Upper lobe of left lung (tissue), 6 donors: ENCODE measurements around the gene ZNF385D. TPM values are rescaled to one million over a fixed set of nuclear protein-coding genes. Genes with fewer than 3 reads are reported as not detected.

Source experiments
- ATAC-seq, 2 donors: fragments of 200-7000 bp; cut with Tn5 transposase; one replicate each; pipeline ENCODE4 v1.9.1; 2022; ENCODE audit warnings: mild to moderate bottlenecking in 2 of 2, moderate library complexity in 2 of 2; ENCODE audit not compliant: low FRiP score in 2 of 2
- DNase-seq, 2 donors: peaks; one replicate each; pipeline ENCODE4 v3.0.0-alpha.2; 2019 to 2020
- H3K27ac ChIP-seq, 4 donors: fragments of 200-600 bp; sonication (generic); one replicate each; pipeline ENCODE4 v1.5.1; 2016 to 2019
- H3K27me3 ChIP-seq, 4 donors: fragments of 200-600 bp; sonication (generic); one replicate each; pipeline ENCODE4 v1.5.1; 2017 to 2019
- H3K36me3 ChIP-seq, 4 donors: fragments of 200-600 bp; sonication (generic); one replicate each; pipeline ENCODE4 v1.5.1; 2016 to 2019
- H3K4me1 ChIP-seq, 4 donors: fragments of 200-600 bp; sonication (generic); one replicate each; pipeline ENCODE4 v1.5.1; 2018 to 2019
- H3K4me3 ChIP-seq, 4 donors: fragments of 200-600 bp; sonication (generic); one replicate each; pipeline ENCODE4 v1.5.1; 2017 to 2019; ENCODE audit warnings: mild to moderate bottlenecking in 2 of 4, moderate library complexity in 1 of 4
- H3K9me3 ChIP-seq, 4 donors: fragments of 200-600 bp; sonication (generic); one replicate each; pipeline ENCODE4 v1.5.1; 2018 to 2019
- EP300 ChIP-seq, 4 donors: sonication (generic); formaldehyde crosslinking; IDR thresholded peaks; one replicate each; pipeline ENCODE4 v1.5.1; 2017; ENCODE audit warnings: antibody characterized with exemption in 4 of 4, control low read depth in 2 of 4
- POLR2A ChIP-seq, 4 donors: fragments of 450-650 bp; IDR thresholded peaks; one replicate each; pipeline ENCODE4 v1.5.1; 2016 to 2017; ENCODE audit warnings: antibody characterized with exemption in 4 of 4, mild to moderate bottlenecking in 2 of 4
- POLR2AphosphoS5 ChIP-seq, 2 donors: sonication (generic); formaldehyde crosslinking; IDR thresholded peaks; one replicate each; pipeline ENCODE4 v1.5.1; 2017; ENCODE audit warnings: antibody characterized with exemption in 2 of 2
- WGBS, 2 donors: methylation state at CpG; one replicate each; pipeline ENCODE4 v1.1.5; 2017 to 2018; 5-methylcytosine and 5-hydroxymethylcytosine counted together
- total RNA-seq, 6 donors: library from RNA; depleted of rRNA in 4 of 6; stranded (reverse); fragments of >200 nt in 4 of 6; gene quantifications; one replicate each; pipeline versions ENCODE4 v1.1.0 to v1.2.1, GENCODE V29; 2016 to 2021
- TF ChIP-seq, protein P1 (sequence below), 6 experiments: fragments of 450-650 bp in 4 of 6; fragments of 200-600 bp in 2 of 6; sonication (generic) in 2 of 6; IDR thresholded peaks; one replicate each; pipeline ENCODE4 v1.5.1; 2016 to 2019; ENCODE audit warnings: antibody characterized with exemption in 6 of 6
- donor health status: DM: no; HTN: no; CAD: no; lungs with moderate emphysema.
- donor health status: DM: no; HTN: yes; CAD: no; lungs with severe emphysema.

The ZNF385D gene
- total RNA-seq, 6 donors from 2014 or later = 0.20 to 9.2 (median 0.76) TPM; not detected in 1

DNA sequence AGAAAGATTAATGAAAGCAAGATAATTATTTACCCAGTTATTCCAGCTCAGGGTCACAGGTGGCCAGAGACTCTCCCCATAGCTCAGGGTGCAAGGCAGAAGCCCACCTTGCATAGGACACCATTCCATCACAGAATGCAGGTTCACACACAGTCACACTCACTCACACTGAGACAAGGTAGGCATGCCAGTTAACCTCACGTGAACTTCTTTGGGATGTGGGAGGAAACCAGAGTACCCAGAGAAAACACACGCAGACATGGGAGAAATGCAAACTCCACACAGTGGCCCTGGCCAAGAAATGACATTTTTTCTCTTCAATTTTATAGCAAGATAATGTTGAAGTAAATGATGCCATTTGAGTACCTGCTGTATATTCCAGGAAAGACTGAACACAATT lies 106.7 kb downstream of the ZNF385D start:
- Histone ChIP-seq H3K9me3 (no peaks in the 10 kb centered on the region), H3K27ac (no peak overlapping the region), H3K27me3 (no peaks in the 10 kb centered on the region), H3K4me3 (no peak overlapping the region), H3K36me3 (no peaks in the 10 kb centered on the region), H3K4me1 (no peaks in the 10 kb centered on the region)
- no peak for TF ChIP-seq POLR2A (IDR thresholded peaks at IDR 0.05)
- no peak for TF ChIP-seq POLR2AphosphoS5 (IDR thresholded peaks at IDR 0.05)
- TF ChIP-seq, protein P1, sequence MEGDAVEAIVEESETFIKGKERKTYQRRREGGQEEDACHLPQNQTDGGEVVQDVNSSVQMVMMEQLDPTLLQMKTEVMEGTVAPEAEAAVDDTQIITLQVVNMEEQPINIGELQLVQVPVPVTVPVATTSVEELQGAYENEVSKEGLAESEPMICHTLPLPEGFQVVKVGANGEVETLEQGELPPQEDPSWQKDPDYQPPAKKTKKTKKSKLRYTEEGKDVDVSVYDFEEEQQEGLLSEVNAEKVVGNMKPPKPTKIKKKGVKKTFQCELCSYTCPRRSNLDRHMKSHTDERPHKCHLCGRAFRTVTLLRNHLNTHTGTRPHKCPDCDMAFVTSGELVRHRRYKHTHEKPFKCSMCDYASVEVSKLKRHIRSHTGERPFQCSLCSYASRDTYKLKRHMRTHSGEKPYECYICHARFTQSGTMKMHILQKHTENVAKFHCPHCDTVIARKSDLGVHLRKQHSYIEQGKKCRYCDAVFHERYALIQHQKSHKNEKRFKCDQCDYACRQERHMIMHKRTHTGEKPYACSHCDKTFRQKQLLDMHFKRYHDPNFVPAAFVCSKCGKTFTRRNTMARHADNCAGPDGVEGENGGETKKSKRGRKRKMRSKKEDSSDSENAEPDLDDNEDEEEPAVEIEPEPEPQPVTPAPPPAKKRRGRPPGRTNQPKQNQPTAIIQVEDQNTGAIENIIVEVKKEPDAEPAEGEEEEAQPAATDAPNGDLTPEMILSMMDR (IDR thresholded peaks at IDR 0.05) = no peak
- no peak for TF ChIP-seq EP300 (IDR thresholded peaks at IDR 0.05)
- ATAC-seq (no peak), DNase-seq (no peak)
- WGBS, 2 donors = 78 to 87% methylated on average over 2 of the region's 2 CpGs

DNA sequence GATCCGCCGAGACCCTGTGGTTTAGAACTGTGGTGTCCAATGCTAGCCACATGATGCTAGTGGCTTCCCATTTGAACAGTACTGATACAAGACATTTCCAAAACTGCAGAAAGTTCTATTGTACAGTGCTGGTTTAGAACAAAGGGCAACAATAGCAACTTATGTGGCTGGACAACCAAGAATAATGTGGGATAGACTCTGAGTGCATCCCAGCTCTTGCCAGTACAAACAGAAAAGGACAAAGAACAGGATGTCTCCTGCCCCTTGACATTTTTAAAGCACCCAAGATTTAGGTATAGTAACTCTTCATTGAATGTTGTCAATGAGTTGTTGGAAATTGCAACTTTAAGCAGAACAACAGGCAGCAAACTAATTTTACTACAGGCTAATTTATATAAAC lies 107.3 kb downstream of the ZNF385D start:
- Histone ChIP-seq H3K36me3 (no peaks in the 10 kb centered on the region), H3K9me3 (no peaks in the 10 kb centered on the region), H3K4me1 (no peaks in the 10 kb centered on the region), H3K4me3 (no peak overlapping the region), H3K27me3 (no peaks in the 10 kb centered on the region), H3K27ac (no peak overlapping the region)
- 94 to 97% methylated on average over 2 of the region's 2 CpGs for WGBS, 2 donors
- no peak for ATAC-seq
- no peak for TF ChIP-seq POLR2AphosphoS5 (IDR thresholded peaks at IDR 0.05)
- TF ChIP-seq, protein P1 (IDR thresholded peaks at IDR 0.05) = no peak
- no peak for TF ChIP-seq POLR2A (IDR thresholded peaks at IDR 0.05)
- no peak for TF ChIP-seq EP300 (IDR thresholded peaks at IDR 0.05)
- no peak for DNase-seq

DNA sequence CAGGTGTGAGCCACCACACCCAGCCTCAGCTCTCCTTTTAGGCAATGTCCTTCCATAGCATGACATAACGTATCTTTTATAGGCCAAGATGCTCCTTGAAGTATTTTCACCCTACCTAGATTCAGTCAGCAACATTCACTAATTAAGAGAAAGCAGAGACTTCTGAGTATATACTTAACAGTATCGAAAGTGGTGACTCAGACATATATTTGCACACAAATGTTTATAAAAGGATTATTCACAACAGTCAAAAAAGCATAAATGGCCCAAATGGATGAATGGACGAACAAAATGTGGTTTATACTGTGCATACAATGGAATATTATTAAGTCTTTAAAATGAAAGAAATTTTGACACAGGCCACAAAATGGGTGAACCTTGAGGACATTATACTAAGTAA lies 108.6 kb downstream of the ZNF385D start:
- Histone ChIP-seq H3K27ac (no peak overlapping the region), H3K36me3 (no peaks in the 10 kb centered on the region), H3K4me1 (no peaks in the 10 kb centered on the region), H3K27me3 (no peaks in the 10 kb centered on the region), H3K4me3 (no peak overlapping the region), H3K9me3 (no peaks in the 10 kb centered on the region)
- 75 to 81% methylated on average over 3 of the region's 3 CpGs for WGBS, 2 donors
- TF ChIP-seq POLR2AphosphoS5 (IDR thresholded peaks at IDR 0.05) (no peak), EP300 (IDR thresholded peaks at IDR 0.05) (no peak), POLR2A (IDR thresholded peaks at IDR 0.05) (no peak)
- TF ChIP-seq, protein P1 (IDR thresholded peaks at IDR 0.05) = no peak
- DNase-seq (no peak), ATAC-seq (no peak)

DNA sequence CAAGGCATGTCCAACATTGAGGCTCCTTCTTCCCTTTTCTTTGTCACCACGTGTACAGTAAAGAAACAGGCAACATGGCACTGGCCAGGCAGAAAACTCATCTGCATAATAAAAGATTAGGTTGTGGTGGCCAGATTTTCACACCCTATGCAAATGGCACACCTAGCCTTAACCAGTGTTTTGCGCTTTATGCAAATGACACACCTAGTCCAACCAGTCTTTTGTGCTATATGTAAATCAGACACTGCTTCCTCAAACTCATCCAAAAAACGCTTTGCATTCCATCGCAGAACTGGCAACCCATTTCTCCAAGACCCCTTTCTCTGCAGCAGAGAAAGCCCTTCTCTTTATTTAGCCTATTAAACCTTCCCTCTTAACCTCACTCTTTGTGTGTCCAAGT lies 109.1 kb downstream of the ZNF385D start:
- no peaks in the 10 kb centered on the region for H3K4me1 ChIP-seq
- no peaks in the 10 kb centered on the region for H3K27me3 ChIP-seq
- ATAC-seq = no peak
- H3K4me3 ChIP-seq = no peak overlapping the region
- no peaks in the 10 kb centered on the region for H3K9me3 ChIP-seq
- H3K36me3 ChIP-seq = no peaks in the 10 kb centered on the region
- WGBS, 2 donors = 76 to 80% methylated on average over 4 of the region's 4 CpGs
- no peak for DNase-seq
- TF ChIP-seq POLR2AphosphoS5 (IDR thresholded peaks at IDR 0.05) = no peak
- no peak for TF ChIP-seq POLR2A (IDR thresholded peaks at IDR 0.05)
- no peak for TF ChIP-seq EP300 (IDR thresholded peaks at IDR 0.05)
- TF ChIP-seq, protein P1 (IDR thresholded peaks at IDR 0.05) = no peak
- no peak overlapping the region for H3K27ac ChIP-seq

DNA sequence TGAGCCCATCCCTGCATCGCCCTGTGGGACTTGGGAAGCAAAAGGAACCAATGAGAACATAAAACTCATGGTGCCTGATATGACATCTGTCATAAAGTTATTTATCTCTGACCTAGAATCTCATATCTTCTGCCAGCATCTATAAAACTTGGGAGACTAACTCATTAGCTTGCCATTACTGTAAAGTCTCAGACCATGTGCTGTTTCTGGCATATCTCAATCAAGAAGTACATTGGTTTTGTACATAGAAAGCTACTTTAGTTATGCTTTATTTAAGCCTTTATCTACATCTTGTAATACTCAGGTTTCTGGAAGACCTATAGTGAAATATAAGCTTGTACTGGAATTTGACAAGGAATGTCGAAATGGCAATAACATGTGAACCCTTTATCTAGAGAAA lies 112.5 kb downstream of the ZNF385D start:
- Histone ChIP-seq H3K4me1 (no peaks in the 10 kb centered on the region), H3K27me3 (no peaks in the 10 kb centered on the region), H3K4me3 (no peak overlapping the region), H3K9me3 (no peaks in the 10 kb centered on the region), H3K36me3 (no peaks in the 10 kb centered on the region), H3K27ac (no peak overlapping the region)
- WGBS, 2 donors = 80 to 88% methylated on average over 2 of the region's 2 CpGs
- no peak for DNase-seq
- ATAC-seq = no peak
- TF ChIP-seq EP300 (IDR thresholded peaks at IDR 0.05) (no peak), POLR2A (IDR thresholded peaks at IDR 0.05) (no peak), POLR2AphosphoS5 (IDR thresholded peaks at IDR 0.05) (no peak)
- TF ChIP-seq, protein P1 (IDR thresholded peaks at IDR 0.05) = no peak
